ENCODE data around the gene KAT5. TPM values are rescaled to one million over a fixed set of nuclear protein-coding genes. Genes with fewer than 3 reads are reported as not detected.

KAT5 gene
- total and polyA plus RNA-seq, 2 of the 4 experiments (the other 2 are of a cell fraction), result 33.3 to 34.2 TPM

- Histone ChIP-seq H3K23ac (ENCODE audit: low read depth, low read length) (no peak overlapping the region), H3K9me1 (ENCODE audit: insufficient read depth, low read length) (peaks cover 2% of the 10 kb centered on the region; the same call in 1 of the 2 replicates), H3K4me1 (ENCODE audit: control insufficient read depth, insufficient read depth, low read length) (no peaks in the 10 kb centered on the region), H2BK120ac (ENCODE audit: low read depth, low read length) (no peak overlapping the region), H4K5ac (ENCODE audit: low read depth, low read length) (no peak overlapping the region), H2AK5ac (ENCODE audit: low read depth, low read length) (no peak overlapping the region), H4K20me1 (ENCODE audit: insufficient read depth, low read length) (no peaks in the 10 kb centered on the region), H2BK5ac (ENCODE audit: low read depth, low read length, poor library complexity, severe bottlenecking) (no peak overlapping the region), H3K4ac (ENCODE audit: low read depth, low read length) (no peak overlapping the region), H2AFZ (replicated peaks; ENCODE audit: low read length, poor library complexity) (no peak overlapping the region), H3K9me3 (ENCODE audit: control insufficient read depth, insufficient read depth, low read length) (no peaks in the 10 kb centered on the region; the same call in 1 of the 2 replicates), H3K79me1 (ENCODE audit: low read depth in 1 of 2, low read length in 2 of 2) (no peaks in the 10 kb centered on the region), H3K56ac (ENCODE audit: extremely low read depth, insufficient read depth, low read length) (no peak overlapping the region), H3K14ac (replicated peaks; ENCODE audit: low read depth, low read length) (no peak overlapping the region), H2BK15ac (ENCODE audit: low read depth, low read length) (no peak overlapping the region), H3K9ac (ENCODE audit: low read depth, low read length) (no peak overlapping the region), H4K8ac (ENCODE audit: low read depth in 2 of 2, low read length in 2 of 2) (no peak overlapping the region), H3K36me3 (ENCODE audit: control insufficient read depth, insufficient read depth, low read length) (no peaks in the 10 kb centered on the region), H3K18ac (ENCODE audit: low read depth, low read length) (no peak overlapping the region), H2BK20ac (ENCODE audit: low read depth, low read length) (no peak overlapping the region), H4K91ac (ENCODE audit: insufficient read depth, low read depth, low read length) (no peak overlapping the region), H3K27me3 (ENCODE audit: control insufficient read depth, insufficient read depth, low read length) (peaks cover 1% of the 10 kb centered on the region), H3K27ac (ENCODE audit: insufficient read depth, low read length) (no peak overlapping the region), H2AK9ac (replicated peaks; ENCODE audit: low read depth, low read length, poor library complexity) (no peak overlapping the region), H3K4me2 (ENCODE audit: low read depth, low read length) (no peak overlapping the region), H3K4me3 (ENCODE audit: insufficient read depth, low read depth, low read length) (no peak overlapping the region)
- ChIA-PET POLR2A (ENCODE audit: unreplicated experiment) (no interaction called here), CTCF (no interaction called here)
- ATAC-seq (ENCODE audit: low read depth) (no peak), DNase-seq (no peak)
- dilution Hi-C loops (cut with HindIII; ENCODE audit: low sequenced_read_pairs, unreplicated experiment) (no loop called here), intact Hi-C loops (cut with micrococcal nuclease) (no loop called here), in situ Hi-C loops (cut with MboI; ENCODE audit: low sequenced_read_pairs) (no loop called here)
- no TSS peak for BruUV-seq (replicated peaks)
- TF ChIP-seq CTCF (conservative IDR thresholded peaks at IDR 0.05; ENCODE audit: low read depth, low read length), result no peak
- TF ChIP-seq RCOR1 (IDR thresholded peaks at IDR 0.05; ENCODE audit: insufficient replicate concordance, low read length), result no peak
- TF ChIP-seq CEBPB (IDR thresholded peaks at IDR 0.05; ENCODE audit: low read depth, low read length), result no peak
- TF ChIP-seq MXI1 (IDR thresholded peaks at IDR 0.05; ENCODE audit: borderline replicate concordance, low read depth, low read length), result no peak
- TF ChIP-seq RFX5 (IDR thresholded peaks at IDR 0.05; ENCODE audit: low read depth, low read length), result no peak
- TF ChIP-seq CHD1 (IDR thresholded peaks at IDR 0.05; ENCODE audit: low read depth, low read length), result no peak
- TF ChIP-seq NFE2L2 (IDR thresholded peaks at IDR 0.05; ENCODE audit: low read depth, low read length), result no peak
- TF ChIP-seq SMC3 (IDR thresholded peaks at IDR 0.05; ENCODE audit: low read depth, low read length), result no peak
- no peak for TF ChIP-seq USF2 (IDR thresholded peaks at IDR 0.05; ENCODE audit: low read depth, low read length)
- TF ChIP-seq MAFK (IDR thresholded peaks at IDR 0.05; ENCODE audit: low read depth, low read length), result no peak
- TF ChIP-seq MAZ (IDR thresholded peaks at IDR 0.05; ENCODE audit: borderline replicate concordance, low read depth, low read length), result no peak
- no peak for TF ChIP-seq ELK1 (IDR thresholded peaks at IDR 0.05; ENCODE audit: borderline replicate concordance, low read depth, low read length)
- no peak for TF ChIP-seq POLR2A (IDR thresholded peaks at IDR 0.05; ENCODE audit: low read depth, low read length)
- TF ChIP-seq FOS (IDR thresholded peaks at IDR 0.05; ENCODE audit: low read depth, low read length), result no peak
- no peak for TF ChIP-seq RAD21 (IDR thresholded peaks at IDR 0.05; ENCODE audit: low read length)
- no peak for TF ChIP-seq BHLHE40 (IDR thresholded peaks at IDR 0.05; ENCODE audit: low read depth, low read length)
These were observed 24.8 kb downstream of the KAT5 start for GRCh38 chr11:65736810-65737209.
